A549 (cell line): ENCODE results near the gene SP1. TPM values are rescaled to one million over a fixed set of nuclear protein-coding genes. Genes with fewer than 3 reads are reported as not detected.

Source experiments
- ATAC-seq, 2 experiments: fragments of 200-7000 bp in 1 of 2; fragments of >200 bp in 1 of 2; cut with Nextera tagmentation in 1 of 2; cut with Tn5 transposase in 1 of 2; 3 replicates each; pipeline versions ENCODE4 v1.8.0 to v1.9.1; 2018 to 2020; ENCODE audit warnings: mild to moderate bottlenecking in 1 of 2, moderate library complexity in 1 of 2
- CTCF ChIA-PET: fragments of 300-600 bp; sonication (Branson Sonifier 250); formaldehyde crosslinking; extraction: SDS; loops from one replicate; lab custom pipeline; 2021; ENCODE audit warnings: antibody characterized with exemption, inconsistent platforms; lab: Yijun Ruan, JAX
- POLR2A ChIA-PET: fragments of 350-600 bp; formaldehyde crosslinking; extraction: SDS; loops from one replicate; lab custom pipeline; 2021; ENCODE audit warnings: antibody characterized with exemption, inconsistent platforms; lab: Yijun Ruan, JAX
- DNase-seq, 2 experiments: peaks; one replicate each; pipeline versions ENCODE4 v3.0.0 to v3.0.0-alpha.2; 2011 to 2016; ENCODE audit warnings: low read depth in 1 of 2, low spot score in 1 of 2
- FAIRE-seq: peaks from 2 replicates; lab custom pipeline; 2011; peaks lifted over from hg19 to GRCh38; lab: Jason Lieb, UNC
- H3K27ac ChIP-seq, 2 experiments: fragments of >200 bp; sonication (Bioruptor Twin); formaldehyde crosslinking; 3 replicates each; pipeline ENCODE4 v1.5.1; 2016 to 2017
- H3K4me1 ChIP-seq: fragments of >200 bp; sonication (Bioruptor Twin); formaldehyde crosslinking; 3 replicates; pipeline ENCODE4 v1.6.1; 2016
- H3K4me2 ChIP-seq: fragments of >200 bp; sonication (Bioruptor Twin); formaldehyde crosslinking; 3 replicates; pipeline ENCODE4 v1.6.1; 2016
- H3K4me3 ChIP-seq: fragments of >200 bp; sonication (Bioruptor Twin); formaldehyde crosslinking; 3 replicates; pipeline ENCODE4 v1.5.1; 2016
- H3K9me3 ChIP-seq: fragments of >200 bp; sonication (Bioruptor Twin); formaldehyde crosslinking; 3 replicates; pipeline ENCODE4 v1.6.1; 2016
- CBX2 ChIP-seq: fragments of 200-600 bp; sonication (generic); IDR thresholded peaks from 2 replicates; pipeline ENCODE4 v1.6.1; 2016; ENCODE audit warnings: low read depth, mild to moderate bottlenecking, borderline replicate concordance
- CEBPB ChIP-seq, 2 experiments: fragments of >200 bp in 1 of 2; sonication (Bioruptor Twin) in 1 of 2; formaldehyde crosslinking in 1 of 2; IDR thresholded peaks; 2 replicates each; pipeline ENCODE4 v1.6.1; 2012 to 2016
- CHD2 ChIP-seq: fragments of 150-350 bp; IDR thresholded peaks from 2 replicates; pipeline ENCODE4 v1.6.1; 2014; ENCODE audit warnings: low read length; ENCODE audit not compliant: partially characterized antibody
- CHD4 ChIP-seq: fragments of 200-600 bp; sonication (generic); IDR thresholded peaks from 2 replicates; pipeline ENCODE4 v1.6.1; 2016; ENCODE audit warnings: antibody characterized with exemption, mild to moderate bottlenecking, borderline replicate concordance
- EHMT2 ChIP-seq: fragments of 200-600 bp; sonication (generic); IDR thresholded peaks from 2 replicates; pipeline ENCODE4 v1.6.1; 2016; ENCODE audit warnings: antibody characterized with exemption, low read depth, mild to moderate bottlenecking, moderate library complexity
- FOSL2 ChIP-seq, 2 experiments: fragments of 450-650 bp in 1 of 2; fragments of >200 bp in 1 of 2; sonication (Bioruptor Twin) in 1 of 2; formaldehyde crosslinking; IDR thresholded peaks; 2 replicates each; pipeline versions ENCODE4 v1.5.0 to v1.6.1; 2016 to 2020; ENCODE audit warnings: mild to moderate bottlenecking in 1 of 2, moderate library complexity in 1 of 2
- HOXB13 ChIP-seq: fragments of 250-450 bp; sonication (Bioruptor Pico); IDR thresholded peaks from 2 replicates; pipeline ENCODE4 v1.5.0; 2020; ENCODE audit warnings: low read depth, mild to moderate bottlenecking, moderate library complexity
- HOXB5 ChIP-seq: fragments of 250-450 bp; sonication (Bioruptor Pico); IDR thresholded peaks from 2 replicates; pipeline ENCODE4 v1.5.0; 2020; ENCODE audit warnings: mild to moderate bottlenecking, moderate library complexity
- JUNB ChIP-seq: fragments of >200 bp; sonication (Bioruptor Twin); formaldehyde crosslinking; IDR thresholded peaks from 2 replicates; pipeline ENCODE4 v1.6.1; 2016
- KDM1A ChIP-seq: fragments of 200-600 bp; sonication (generic); IDR thresholded peaks from 2 replicates; pipeline ENCODE4 v1.6.1; 2016; ENCODE audit warnings: low read depth, mild to moderate bottlenecking
- MAFK ChIP-seq: fragments of 450-650 bp; IDR thresholded peaks from 2 replicates; pipeline ENCODE4 v1.6.1; 2014; ENCODE audit not compliant: partially characterized antibody
- MYC ChIP-seq: IDR thresholded peaks from 2 replicates; pipeline ENCODE4 v1.6.1; 2012; ENCODE audit warnings: mild to moderate bottlenecking, inconsistent platforms, low read length, improper control_type of control experiment, borderline replicate concordance
- PHF8 ChIP-seq: fragments of 200-600 bp; sonication (generic); IDR thresholded peaks from 2 replicates; pipeline ENCODE4 v1.6.1; 2016; ENCODE audit warnings: low read depth, mild to moderate bottlenecking, antibody characterized with exemption, moderate library complexity, borderline replicate concordance
- RARB ChIP-seq: fragments of 250-450 bp; sonication (Bioruptor Pico); IDR thresholded peaks from 2 replicates; pipeline ENCODE4 v1.8.0; 2021; ENCODE audit warnings: mild to moderate bottlenecking, moderate library complexity
- RCOR1 ChIP-seq: fragments of 150-350 bp; IDR thresholded peaks from 2 replicates; pipeline ENCODE4 v1.6.1; 2014; ENCODE audit warnings: antibody characterized with exemption, low read length, low read depth
- RNF2 ChIP-seq: fragments of 200-600 bp; sonication (generic); IDR thresholded peaks from 2 replicates; pipeline ENCODE4 v1.6.1; 2016; ENCODE audit warnings: low read depth, mild to moderate bottlenecking, antibody characterized with exemption, moderate library complexity, borderline replicate concordance
- ZC3H11A ChIP-seq: fragments of 450-650 bp; IDR thresholded peaks from 2 replicates; pipeline ENCODE4 v1.6.1; 2014; ENCODE audit warnings: antibody characterized with exemption, mild to moderate bottlenecking
- ZSCAN20 ChIP-seq: fragments of 250-450 bp; sonication (Bioruptor Pico); IDR thresholded peaks from 2 replicates; pipeline ENCODE4 v1.8.0; 2022; ENCODE audit warnings: mild to moderate bottlenecking, moderate library complexity
- WGBS: methylation state at CpG from one replicate; pipeline ENCODE4 v1.1.6; 2017; ENCODE audit errors: missing lambda C conversion rate; 5-methylcytosine and 5-hydroxymethylcytosine counted together
- polyA plus RNA-seq, 4 experiments: library from polyadenylated mRNA; depleted of rRNA in 3 of 4; stranded (reverse); fragments of >200 nt; fragmentation: RNase III in 1 of 4; extraction: RNeasy Plus Mini Kit Qiagen cat#74134 plus additional on column Dnase treatment in 1 of 4; gene quantifications; 2 replicates in 3 of 4; 3 replicates in 1 of 4; pipeline ENCODE4 v1.2.3, GENCODE V29; 2011 to 2017
- TF ChIP-seq, protein P1 (sequence below): fragments of 200-600 bp; sonication (generic); IDR thresholded peaks from 2 replicates; pipeline ENCODE4 v1.6.1; 2016; ENCODE audit warnings: antibody characterized with exemption, mild to moderate bottlenecking, moderate library complexity
- TF ChIP-seq, protein P2 (sequence below): fragments of >200 bp; sonication (Bioruptor Twin); formaldehyde crosslinking; IDR thresholded peaks from 3 replicates; pipeline ENCODE4 v1.5.1; 2016
- TF ChIP-seq, protein P3 (sequence below): fragments of 450-650 bp; IDR thresholded peaks from 2 replicates; pipeline ENCODE4 v1.6.1; 2014; ENCODE audit warnings: antibody characterized with exemption
- TF ChIP-seq, protein P4 (sequence below): fragments of >200 bp; sonication (Bioruptor Twin); formaldehyde crosslinking; IDR thresholded peaks from 3 replicates; pipeline ENCODE4 v1.6.1; 2016

The SP1 gene
- polyA plus RNA-seq, 2 of the 4 experiments (the other 2 are of a cell fraction), result 24.2 to 53.2 TPM

DNA sequence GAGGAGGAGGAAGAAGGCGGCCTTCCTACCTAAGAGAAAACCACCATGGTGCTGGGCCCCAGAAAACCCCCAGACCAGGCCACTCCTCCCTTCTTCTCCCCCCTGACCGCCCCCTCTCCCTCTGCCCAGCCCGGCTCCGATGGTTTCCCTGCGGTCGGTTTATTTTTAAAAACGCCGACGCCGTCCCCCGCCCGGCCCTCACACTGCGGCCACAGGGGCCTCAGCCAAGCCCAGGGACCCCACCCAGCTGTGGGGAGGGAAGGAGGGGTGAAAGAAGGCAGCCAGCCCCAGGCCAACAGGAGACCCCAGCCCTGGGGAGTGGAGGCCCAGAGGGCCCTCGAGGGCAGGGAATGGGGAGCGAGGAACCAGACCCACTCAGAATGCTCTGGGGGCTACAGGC is 47.2 kb upstream of the SP1 start:
- no peaks in the 10 kb centered on the region for H3K4me1 ChIP-seq
- 77% methylated on average over 15 of the region's 15 CpGs for WGBS
- TF ChIP-seq CBX2 (no peak), KDM1A (no peak), ZC3H11A (no peak), FOSL2 (IDR thresholded peaks at IDR 0.05) (no peak), FOSL2 (CRISPR knock-in tag; IDR thresholded peaks at IDR 0.05) (no peak), EHMT2 (no peak), PHF8 (no peak), CEBPB (IDR thresholded peaks at IDR 0.05) (no peak), MYC (no peak)
- TF ChIP-seq, protein P1, sequence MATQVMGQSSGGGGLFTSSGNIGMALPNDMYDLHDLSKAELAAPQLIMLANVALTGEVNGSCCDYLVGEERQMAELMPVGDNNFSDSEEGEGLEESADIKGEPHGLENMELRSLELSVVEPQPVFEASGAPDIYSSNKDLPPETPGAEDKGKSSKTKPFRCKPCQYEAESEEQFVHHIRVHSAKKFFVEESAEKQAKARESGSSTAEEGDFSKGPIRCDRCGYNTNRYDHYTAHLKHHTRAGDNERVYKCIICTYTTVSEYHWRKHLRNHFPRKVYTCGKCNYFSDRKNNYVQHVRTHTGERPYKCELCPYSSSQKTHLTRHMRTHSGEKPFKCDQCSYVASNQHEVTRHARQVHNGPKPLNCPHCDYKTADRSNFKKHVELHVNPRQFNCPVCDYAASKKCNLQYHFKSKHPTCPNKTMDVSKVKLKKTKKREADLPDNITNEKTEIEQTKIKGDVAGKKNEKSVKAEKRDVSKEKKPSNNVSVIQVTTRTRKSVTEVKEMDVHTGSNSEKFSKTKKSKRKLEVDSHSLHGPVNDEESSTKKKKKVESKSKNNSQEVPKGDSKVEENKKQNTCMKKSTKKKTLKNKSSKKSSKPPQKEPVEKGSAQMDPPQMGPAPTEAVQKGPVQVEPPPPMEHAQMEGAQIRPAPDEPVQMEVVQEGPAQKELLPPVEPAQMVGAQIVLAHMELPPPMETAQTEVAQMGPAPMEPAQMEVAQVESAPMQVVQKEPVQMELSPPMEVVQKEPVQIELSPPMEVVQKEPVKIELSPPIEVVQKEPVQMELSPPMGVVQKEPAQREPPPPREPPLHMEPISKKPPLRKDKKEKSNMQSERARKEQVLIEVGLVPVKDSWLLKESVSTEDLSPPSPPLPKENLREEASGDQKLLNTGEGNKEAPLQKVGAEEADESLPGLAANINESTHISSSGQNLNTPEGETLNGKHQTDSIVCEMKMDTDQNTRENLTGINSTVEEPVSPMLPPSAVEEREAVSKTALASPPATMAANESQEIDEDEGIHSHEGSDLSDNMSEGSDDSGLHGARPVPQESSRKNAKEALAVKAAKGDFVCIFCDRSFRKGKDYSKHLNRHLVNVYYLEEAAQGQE, result no peak
- TF ChIP-seq, protein P2, sequence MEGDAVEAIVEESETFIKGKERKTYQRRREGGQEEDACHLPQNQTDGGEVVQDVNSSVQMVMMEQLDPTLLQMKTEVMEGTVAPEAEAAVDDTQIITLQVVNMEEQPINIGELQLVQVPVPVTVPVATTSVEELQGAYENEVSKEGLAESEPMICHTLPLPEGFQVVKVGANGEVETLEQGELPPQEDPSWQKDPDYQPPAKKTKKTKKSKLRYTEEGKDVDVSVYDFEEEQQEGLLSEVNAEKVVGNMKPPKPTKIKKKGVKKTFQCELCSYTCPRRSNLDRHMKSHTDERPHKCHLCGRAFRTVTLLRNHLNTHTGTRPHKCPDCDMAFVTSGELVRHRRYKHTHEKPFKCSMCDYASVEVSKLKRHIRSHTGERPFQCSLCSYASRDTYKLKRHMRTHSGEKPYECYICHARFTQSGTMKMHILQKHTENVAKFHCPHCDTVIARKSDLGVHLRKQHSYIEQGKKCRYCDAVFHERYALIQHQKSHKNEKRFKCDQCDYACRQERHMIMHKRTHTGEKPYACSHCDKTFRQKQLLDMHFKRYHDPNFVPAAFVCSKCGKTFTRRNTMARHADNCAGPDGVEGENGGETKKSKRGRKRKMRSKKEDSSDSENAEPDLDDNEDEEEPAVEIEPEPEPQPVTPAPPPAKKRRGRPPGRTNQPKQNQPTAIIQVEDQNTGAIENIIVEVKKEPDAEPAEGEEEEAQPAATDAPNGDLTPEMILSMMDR, result no peak
- TF ChIP-seq, protein P3, sequence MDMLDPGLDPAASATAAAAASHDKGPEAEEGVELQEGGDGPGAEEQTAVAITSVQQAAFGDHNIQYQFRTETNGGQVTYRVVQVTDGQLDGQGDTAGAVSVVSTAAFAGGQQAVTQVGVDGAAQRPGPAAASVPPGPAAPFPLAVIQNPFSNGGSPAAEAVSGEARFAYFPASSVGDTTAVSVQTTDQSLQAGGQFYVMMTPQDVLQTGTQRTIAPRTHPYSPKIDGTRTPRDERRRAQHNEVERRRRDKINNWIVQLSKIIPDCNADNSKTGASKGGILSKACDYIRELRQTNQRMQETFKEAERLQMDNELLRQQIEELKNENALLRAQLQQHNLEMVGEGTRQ, result no peak
- ChIA-PET POLR2A (interaction anchor here (1.0 to 1.3 kb wide), 2 partner anchors 12 to 88 kb away, joined by 3 to 4 read pairs; no protein-coding TSS in a partner anchor), CTCF (interaction anchor here (0.6 to 21.4 kb wide), 11 partner anchors 7 to 175 kb away, joined by 3 to 638 read pairs (median 5); partner anchors contain the start of genes AAAS, AMHR2, MYG1 and NPFF)
- no peaks in the 10 kb centered on the region for H3K9me3 ChIP-seq
- no peak overlapping the region for H3K4me3 ChIP-seq
- H3K27ac ChIP-seq, result no peak overlapping the region
- FAIRE-seq (no peak), ATAC-seq (no peak), DNase-seq (no peak)
- H3K4me2 ChIP-seq, result no peak overlapping the region

DNA sequence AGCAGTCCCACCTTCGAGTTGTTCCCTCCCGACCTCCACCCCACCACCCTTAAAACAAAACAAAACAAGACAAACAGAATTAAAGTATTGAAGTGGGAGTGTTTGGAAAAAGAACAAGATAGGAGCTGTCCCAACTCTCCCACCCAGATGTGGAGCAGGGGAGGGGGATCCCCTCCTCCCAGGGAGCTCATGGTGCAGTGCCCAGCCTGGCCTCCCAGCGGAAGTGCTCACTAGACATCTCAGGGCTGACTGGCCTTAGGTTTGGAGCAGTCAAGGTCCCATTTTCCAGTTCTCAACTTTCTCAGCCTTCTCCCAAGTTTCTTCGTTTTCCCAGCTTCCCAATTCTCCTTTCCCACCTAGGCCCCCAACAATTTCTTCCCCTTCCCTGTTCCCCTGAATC is 46.7 kb upstream of the SP1 start:
- POLR2A ChIA-PET, result no interaction called here
- Histone ChIP-seq H3K4me1 (no peaks in the 10 kb centered on the region), H3K27ac (no peak overlapping the region), H3K4me3 (no peak overlapping the region), H3K9me3 (no peaks in the 10 kb centered on the region), H3K4me2 (no peak overlapping the region)
- TF ChIP-seq CHD2 (no peak), RARB (CRISPR knock-in tag) (no peak), MAFK (no peak), HOXB13 (CRISPR knock-in tag) (no peak), MYC (no peak), EHMT2 (no peak), JUNB (no peak), RNF2 (no peak), HOXB5 (CRISPR knock-in tag) (no peak), ZC3H11A (no peak), RCOR1 (no peak), CHD4 (no peak), PHF8 (no peak), ZSCAN20 (CRISPR knock-in tag) (no peak)
- TF ChIP-seq, protein P1, result no peak
- TF ChIP-seq, protein P4, sequence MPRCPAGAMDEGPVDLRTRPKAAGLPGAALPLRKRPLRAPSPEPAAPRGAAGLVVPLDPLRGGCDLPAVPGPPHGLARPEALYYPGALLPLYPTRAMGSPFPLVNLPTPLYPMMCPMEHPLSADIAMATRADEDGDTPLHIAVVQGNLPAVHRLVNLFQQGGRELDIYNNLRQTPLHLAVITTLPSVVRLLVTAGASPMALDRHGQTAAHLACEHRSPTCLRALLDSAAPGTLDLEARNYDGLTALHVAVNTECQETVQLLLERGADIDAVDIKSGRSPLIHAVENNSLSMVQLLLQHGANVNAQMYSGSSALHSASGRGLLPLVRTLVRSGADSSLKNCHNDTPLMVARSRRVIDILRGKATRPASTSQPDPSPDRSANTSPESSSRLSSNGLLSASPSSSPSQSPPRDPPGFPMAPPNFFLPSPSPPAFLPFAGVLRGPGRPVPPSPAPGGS, result no peak
- DNase-seq, result no peak
- no peak for FAIRE-seq
- 66% methylated on average over 4 of the region's 4 CpGs for WGBS
- CTCF ChIA-PET, result interaction anchor here (0.6 to 21.4 kb wide), 9 partner anchors 8 to 120 kb away, joined by 3 to 638 read pairs (median 5); partner anchors contain the start of genes AAAS and MYG1
- no peak for ATAC-seq
